NB4 (cell line): Measurements from ENCODE around the gene DNAJB12.

Source experiments
- MYC ChIP-seq: IDR thresholded peaks from 2 replicates; pipeline ENCODE4 v1.6.1; 2011; ENCODE audit warnings: low read depth, low read length
- POLR2A ChIP-seq: IDR thresholded peaks from 2 replicates; pipeline ENCODE4 v1.6.1; 2011; ENCODE audit warnings: mild to moderate bottlenecking; ENCODE audit not compliant: insufficient read length; ENCODE audit errors: extremely low read depth
- TF ChIP-seq, protein P1 (sequence below): IDR thresholded peaks from one replicate; pipeline ENCODE4 v1.5.1; 2012; ENCODE audit warnings: low read depth, low read length
- TF ChIP-seq, protein P2 (sequence below): IDR thresholded peaks from 2 replicates; pipeline ENCODE4 v1.6.1; 2011; ENCODE audit warnings: low read depth, low read length

GRCh38 chr10:72353028-72353964 lies 1.4 kb downstream of the DNAJB12 start:
- TF ChIP-seq, protein P1, sequence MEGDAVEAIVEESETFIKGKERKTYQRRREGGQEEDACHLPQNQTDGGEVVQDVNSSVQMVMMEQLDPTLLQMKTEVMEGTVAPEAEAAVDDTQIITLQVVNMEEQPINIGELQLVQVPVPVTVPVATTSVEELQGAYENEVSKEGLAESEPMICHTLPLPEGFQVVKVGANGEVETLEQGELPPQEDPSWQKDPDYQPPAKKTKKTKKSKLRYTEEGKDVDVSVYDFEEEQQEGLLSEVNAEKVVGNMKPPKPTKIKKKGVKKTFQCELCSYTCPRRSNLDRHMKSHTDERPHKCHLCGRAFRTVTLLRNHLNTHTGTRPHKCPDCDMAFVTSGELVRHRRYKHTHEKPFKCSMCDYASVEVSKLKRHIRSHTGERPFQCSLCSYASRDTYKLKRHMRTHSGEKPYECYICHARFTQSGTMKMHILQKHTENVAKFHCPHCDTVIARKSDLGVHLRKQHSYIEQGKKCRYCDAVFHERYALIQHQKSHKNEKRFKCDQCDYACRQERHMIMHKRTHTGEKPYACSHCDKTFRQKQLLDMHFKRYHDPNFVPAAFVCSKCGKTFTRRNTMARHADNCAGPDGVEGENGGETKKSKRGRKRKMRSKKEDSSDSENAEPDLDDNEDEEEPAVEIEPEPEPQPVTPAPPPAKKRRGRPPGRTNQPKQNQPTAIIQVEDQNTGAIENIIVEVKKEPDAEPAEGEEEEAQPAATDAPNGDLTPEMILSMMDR, result no peak
- no peak for TF ChIP-seq POLR2A
- TF ChIP-seq MYC, result no peak
- TF ChIP-seq, protein P2, sequence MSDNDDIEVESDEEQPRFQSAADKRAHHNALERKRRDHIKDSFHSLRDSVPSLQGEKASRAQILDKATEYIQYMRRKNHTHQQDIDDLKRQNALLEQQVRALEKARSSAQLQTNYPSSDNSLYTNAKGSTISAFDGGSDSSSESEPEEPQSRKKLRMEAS, result no peak
